WTC11 (cell line): ENCODE measurements around the gene TRIM25. TPM values are rescaled to one million over a fixed set of nuclear protein-coding genes. Genes with fewer than 3 reads are reported as not detected.

Source experiments
- AR ChIP-seq: fragments of 250-450 bp; sonication (Bioruptor Pico); IDR thresholded peaks from 2 replicates; pipeline ENCODE4 v1.9.0; 2021; ENCODE audit warnings: mild to moderate bottlenecking
- ATF3 ChIP-seq: sonication (generic); formaldehyde crosslinking; conservative IDR thresholded peaks from 2 replicates; pipeline ENCODE4 v1.8.1; 2022; ENCODE audit warnings: mild to moderate bottlenecking, missing genetic modification reagents
- CBFB ChIP-seq: sonication (generic); formaldehyde crosslinking; IDR thresholded peaks from 2 replicates; pipeline ENCODE4 v1.8.1; 2022; ENCODE audit warnings: mild to moderate bottlenecking, low read depth, missing genetic modification reagents
- CREB1 ChIP-seq: sonication (generic); formaldehyde crosslinking; IDR thresholded peaks from 2 replicates; pipeline ENCODE4 v1.8.0; 2023; ENCODE audit warnings: mild to moderate bottlenecking, missing genetic modification reagents
- ETV6 ChIP-seq: sonication (generic); formaldehyde crosslinking; IDR thresholded peaks from 2 replicates; pipeline ENCODE4 v1.8.1; 2022; ENCODE audit warnings: mild to moderate bottlenecking, missing genetic modification reagents
- FOXP1 ChIP-seq: sonication (generic); formaldehyde crosslinking; IDR thresholded peaks from 2 replicates; pipeline ENCODE4 v1.8.0; 2022; ENCODE audit warnings: missing genetic modification reagents, mild to moderate bottlenecking, moderate library complexity, borderline replicate concordance
- HMGA2 ChIP-seq: fragments of 250-450 bp; sonication (Bioruptor Pico); IDR thresholded peaks from 2 replicates; pipeline ENCODE4 v1.4.0; 2021; ENCODE audit warnings: mild to moderate bottlenecking, moderate library complexity
- IRF2 ChIP-seq: sonication (generic); formaldehyde crosslinking; IDR thresholded peaks from 2 replicates; pipeline ENCODE4 v1.8.0; 2022; ENCODE audit warnings: low read depth, missing genetic modification reagents, borderline replicate concordance
- JAZF1 ChIP-seq: fragments of 250-450 bp; sonication (Bioruptor Pico); IDR thresholded peaks from 2 replicates; pipeline ENCODE4 v1.9.0; 2021; ENCODE audit warnings: moderate library complexity, mild to moderate bottlenecking, inconsistent platforms
- KAT7 ChIP-seq: sonication (generic); formaldehyde crosslinking; IDR thresholded peaks from 2 replicates; pipeline ENCODE4 v1.8.1; 2023; ENCODE audit warnings: missing genetic modification reagents, mild to moderate bottlenecking, borderline replicate concordance
- MYBL2 ChIP-seq: sonication (generic); formaldehyde crosslinking; IDR thresholded peaks from 2 replicates; pipeline ENCODE4 v1.8.1; 2023; ENCODE audit warnings: mild to moderate bottlenecking, moderate library complexity, missing genetic modification reagents
- NFYB ChIP-seq: sonication (generic); formaldehyde crosslinking; conservative IDR thresholded peaks from 2 replicates; pipeline ENCODE4 v1.8.0; 2022; ENCODE audit warnings: low read depth, missing genetic modification reagents
- NR1H2 ChIP-seq: sonication (generic); formaldehyde crosslinking; IDR thresholded peaks from 2 replicates; pipeline ENCODE4 v1.9.0; 2021; ENCODE audit warnings: mild to moderate bottlenecking, moderate library complexity, missing genetic modification reagents
- RORB ChIP-seq: fragments of 250-450 bp; sonication (Bioruptor Pico); IDR thresholded peaks from 2 replicates; pipeline ENCODE4 v1.9.0; 2021; ENCODE audit warnings: mild to moderate bottlenecking
- SMAD3 ChIP-seq: sonication (generic); formaldehyde crosslinking; IDR thresholded peaks from 2 replicates; pipeline ENCODE4 v1.8.0; 2022; ENCODE audit warnings: missing genetic modification reagents, mild to moderate bottlenecking, borderline replicate concordance
- TCF7 ChIP-seq: sonication (generic); formaldehyde crosslinking; IDR thresholded peaks from 2 replicates; pipeline ENCODE4 v1.8.0; 2022; ENCODE audit warnings: mild to moderate bottlenecking, low read depth, missing genetic modification reagents, moderate library complexity
- TP53 ChIP-seq: sonication (generic); formaldehyde crosslinking; IDR thresholded peaks from 2 replicates; pipeline ENCODE4 v1.8.1; 2023; ENCODE audit warnings: mild to moderate bottlenecking, missing genetic modification reagents
- ZNF219 ChIP-seq: sonication (generic); formaldehyde crosslinking; IDR thresholded peaks from 2 replicates; pipeline ENCODE4 v1.8.0; 2023; ENCODE audit warnings: missing genetic modification reagents, mild to moderate bottlenecking, borderline replicate concordance
- ZNF263 ChIP-seq: sonication (generic); formaldehyde crosslinking; IDR thresholded peaks from 2 replicates; pipeline ENCODE4 v1.8.1; 2022; ENCODE audit warnings: low read depth, mild to moderate bottlenecking, moderate library complexity, missing genetic modification reagents
- ZNF281 ChIP-seq: sonication (generic); formaldehyde crosslinking; IDR thresholded peaks from 2 replicates; pipeline ENCODE4 v1.8.0; 2023; ENCODE audit warnings: mild to moderate bottlenecking, missing genetic modification reagents
- total RNA-seq: library from RNA; stranded (reverse); gene quantifications from 3 replicates; pipeline ENCODE4 v1.2.3, GENCODE V29; 2021
- TF ChIP-seq, protein P1 (sequence below): sonication (generic); formaldehyde crosslinking; IDR thresholded peaks from 2 replicates; pipeline ENCODE4 v1.8.0; 2023; ENCODE audit warnings: missing genetic modification reagents, mild to moderate bottlenecking, borderline replicate concordance
- TF ChIP-seq, protein P2 (sequence below): sonication (generic); formaldehyde crosslinking; IDR thresholded peaks from 2 replicates; pipeline ENCODE4 v1.8.1; 2023; ENCODE audit warnings: mild to moderate bottlenecking, moderate library complexity, missing genetic modification reagents
- TF ChIP-seq, protein P3 (sequence below): fragments of 250-450 bp; sonication (Bioruptor Pico); IDR thresholded peaks from 2 replicates; pipeline ENCODE4 v1.8.0; 2021; ENCODE audit warnings: mild to moderate bottlenecking
- TF ChIP-seq, protein P4 (sequence below): sonication (generic); formaldehyde crosslinking; IDR thresholded peaks from 2 replicates; pipeline ENCODE4 v1.8.1; 2023; ENCODE audit warnings: mild to moderate bottlenecking, missing genetic modification reagents, moderate library complexity

TRIM25 gene
- total RNA-seq, 1 experiment from 2014 or later = 49.0 TPM

DNA sequence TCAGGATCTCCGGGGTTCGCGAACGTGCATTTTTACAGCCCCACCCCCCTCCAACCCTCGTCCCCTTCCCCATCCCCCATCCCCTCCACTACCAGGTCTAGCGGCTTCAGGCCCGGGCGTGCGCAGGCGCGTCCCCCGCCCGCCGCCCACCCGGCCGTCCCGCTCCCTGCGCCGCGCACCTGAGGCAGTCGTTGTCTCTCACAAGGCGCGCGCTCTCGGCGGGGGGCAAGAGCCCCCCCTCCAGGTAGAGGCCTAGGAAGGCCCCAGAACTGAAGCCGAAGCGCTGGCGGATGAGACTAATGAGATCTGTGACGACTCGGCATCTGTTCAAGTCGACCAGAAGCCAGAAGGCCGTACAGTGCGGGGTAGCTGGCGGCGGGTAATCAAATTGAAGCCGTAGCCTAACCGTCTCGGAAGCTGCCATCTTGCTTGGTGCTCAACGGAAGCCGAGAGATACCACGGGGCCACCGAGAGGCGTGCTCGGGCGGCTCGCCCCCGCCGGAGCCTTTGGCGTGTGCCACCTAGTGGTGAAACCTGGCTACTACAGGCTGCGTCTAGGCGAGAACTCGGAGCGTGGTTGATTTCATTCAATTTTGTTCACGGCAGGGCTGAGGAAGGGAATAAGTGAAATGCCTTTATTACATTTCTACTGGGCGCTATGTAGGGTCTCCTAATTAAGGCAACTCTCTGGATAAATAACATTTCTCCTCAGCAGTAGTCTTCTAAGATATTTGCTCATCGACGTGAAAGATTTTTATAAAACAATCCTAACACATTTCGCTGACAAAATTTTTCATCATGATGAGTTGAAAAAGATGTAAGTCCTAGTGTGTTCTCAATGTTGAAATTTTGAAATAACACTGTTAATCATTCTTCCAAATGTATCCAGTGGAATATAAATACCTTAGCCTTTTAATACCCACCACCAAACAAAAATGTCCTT is 47.0 kb upstream of the TRIM25 start, which contains the start of gene COIL (continued):
- TF ChIP-seq ATF3 (CRISPR knock-in tag) (no peak), ZNF219 (0 out of 2 replicates have a peak, but pooled peaks have one; percentile 34), KAT7 (CRISPR knock-in tag) (0 out of 2 replicates have a peak, but pooled peaks have one; percentile 33), TP53 (CRISPR knock-in tag) (no peak), SMAD3 (CRISPR knock-in tag) (0 out of 2 replicates have a peak, but pooled peaks have one; percentile 36), IRF2 (CRISPR knock-in tag) (no peak), ZNF263 (CRISPR knock-in tag) (no peak), RORB (CRISPR knock-in tag) (no peak), AR (CRISPR knock-in tag) (no peak), NR1H2 (no peak), JAZF1 (CRISPR knock-in tag) (no peak), HMGA2 (CRISPR knock-in tag) (no peak), TCF7 (CRISPR knock-in tag) (no peak), NFYB (CRISPR knock-in tag) (no peak), CBFB (no peak), CREB1 (no peak), ZNF281 (no peak), MYBL2 (CRISPR knock-in tag) (no peak), ETV6 (CRISPR knock-in tag) (peak; percentile 86), FOXP1 (peak; percentile 28; the same call in 1 of the 2 replicates)
- TF ChIP-seq, protein P1, sequence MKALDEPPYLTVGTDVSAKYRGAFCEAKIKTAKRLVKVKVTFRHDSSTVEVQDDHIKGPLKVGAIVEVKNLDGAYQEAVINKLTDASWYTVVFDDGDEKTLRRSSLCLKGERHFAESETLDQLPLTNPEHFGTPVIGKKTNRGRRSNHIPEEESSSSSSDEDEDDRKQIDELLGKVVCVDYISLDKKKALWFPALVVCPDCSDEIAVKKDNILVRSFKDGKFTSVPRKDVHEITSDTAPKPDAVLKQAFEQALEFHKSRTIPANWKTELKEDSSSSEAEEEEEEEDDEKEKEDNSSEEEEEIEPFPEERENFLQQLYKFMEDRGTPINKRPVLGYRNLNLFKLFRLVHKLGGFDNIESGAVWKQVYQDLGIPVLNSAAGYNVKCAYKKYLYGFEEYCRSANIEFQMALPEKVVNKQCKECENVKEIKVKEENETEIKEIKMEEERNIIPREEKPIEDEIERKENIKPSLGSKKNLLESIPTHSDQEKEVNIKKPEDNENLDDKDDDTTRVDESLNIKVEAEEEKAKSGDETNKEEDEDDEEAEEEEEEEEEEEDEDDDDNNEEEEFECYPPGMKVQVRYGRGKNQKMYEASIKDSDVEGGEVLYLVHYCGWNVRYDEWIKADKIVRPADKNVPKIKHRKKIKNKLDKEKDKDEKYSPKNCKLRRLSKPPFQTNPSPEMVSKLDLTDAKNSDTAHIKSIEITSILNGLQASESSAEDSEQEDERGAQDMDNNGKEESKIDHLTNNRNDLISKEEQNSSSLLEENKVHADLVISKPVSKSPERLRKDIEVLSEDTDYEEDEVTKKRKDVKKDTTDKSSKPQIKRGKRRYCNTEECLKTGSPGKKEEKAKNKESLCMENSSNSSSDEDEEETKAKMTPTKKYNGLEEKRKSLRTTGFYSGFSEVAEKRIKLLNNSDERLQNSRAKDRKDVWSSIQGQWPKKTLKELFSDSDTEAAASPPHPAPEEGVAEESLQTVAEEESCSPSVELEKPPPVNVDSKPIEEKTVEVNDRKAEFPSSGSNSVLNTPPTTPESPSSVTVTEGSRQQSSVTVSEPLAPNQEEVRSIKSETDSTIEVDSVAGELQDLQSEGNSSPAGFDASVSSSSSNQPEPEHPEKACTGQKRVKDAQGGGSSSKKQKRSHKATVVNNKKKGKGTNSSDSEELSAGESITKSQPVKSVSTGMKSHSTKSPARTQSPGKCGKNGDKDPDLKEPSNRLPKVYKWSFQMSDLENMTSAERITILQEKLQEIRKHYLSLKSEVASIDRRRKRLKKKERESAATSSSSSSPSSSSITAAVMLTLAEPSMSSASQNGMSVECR = peak; percentile 45; the same call in 1 of the 2 replicates
- TF ChIP-seq, protein P2, sequence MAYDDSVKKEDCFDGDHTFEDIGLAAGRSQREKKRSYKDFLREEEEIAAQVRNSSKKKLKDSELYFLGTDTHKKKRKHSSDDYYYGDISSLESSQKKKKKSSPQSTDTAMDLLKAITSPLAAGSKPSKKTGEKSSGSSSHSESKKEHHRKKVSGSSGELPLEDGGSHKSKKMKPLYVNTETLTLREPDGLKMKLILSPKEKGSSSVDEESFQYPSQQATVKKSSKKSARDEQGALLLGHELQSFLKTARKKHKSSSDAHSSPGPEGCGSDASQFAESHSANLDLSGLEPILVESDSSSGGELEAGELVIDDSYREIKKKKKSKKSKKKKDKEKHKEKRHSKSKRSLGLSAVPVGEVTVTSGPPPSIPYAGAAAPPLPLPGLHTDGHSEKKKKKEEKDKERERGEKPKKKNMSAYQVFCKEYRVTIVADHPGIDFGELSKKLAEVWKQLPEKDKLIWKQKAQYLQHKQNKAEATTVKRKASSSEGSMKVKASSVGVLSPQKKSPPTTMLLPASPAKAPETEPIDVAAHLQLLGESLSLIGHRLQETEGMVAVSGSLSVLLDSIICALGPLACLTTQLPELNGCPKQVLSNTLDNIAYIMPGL = peak; percentile 83
- TF ChIP-seq, protein P3, sequence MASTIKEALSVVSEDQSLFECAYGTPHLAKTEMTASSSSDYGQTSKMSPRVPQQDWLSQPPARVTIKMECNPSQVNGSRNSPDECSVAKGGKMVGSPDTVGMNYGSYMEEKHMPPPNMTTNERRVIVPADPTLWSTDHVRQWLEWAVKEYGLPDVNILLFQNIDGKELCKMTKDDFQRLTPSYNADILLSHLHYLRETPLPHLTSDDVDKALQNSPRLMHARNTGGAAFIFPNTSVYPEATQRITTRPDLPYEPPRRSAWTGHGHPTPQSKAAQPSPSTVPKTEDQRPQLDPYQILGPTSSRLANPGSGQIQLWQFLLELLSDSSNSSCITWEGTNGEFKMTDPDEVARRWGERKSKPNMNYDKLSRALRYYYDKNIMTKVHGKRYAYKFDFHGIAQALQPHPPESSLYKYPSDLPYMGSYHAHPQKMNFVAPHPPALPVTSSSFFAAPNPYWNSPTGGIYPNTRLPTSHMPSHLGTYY (CRISPR knock-in tag) = no peak
- TF ChIP-seq, protein P4, sequence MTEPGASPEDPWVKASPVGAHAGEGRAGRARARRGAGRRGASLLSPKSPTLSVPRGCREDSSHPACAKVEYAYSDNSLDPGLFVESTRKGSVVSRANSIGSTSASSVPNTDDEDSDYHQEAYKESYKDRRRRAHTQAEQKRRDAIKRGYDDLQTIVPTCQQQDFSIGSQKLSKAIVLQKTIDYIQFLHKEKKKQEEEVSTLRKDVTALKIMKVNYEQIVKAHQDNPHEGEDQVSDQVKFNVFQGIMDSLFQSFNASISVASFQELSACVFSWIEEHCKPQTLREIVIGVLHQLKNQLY (CRISPR knock-in tag) = no peak
